ACHN (cell line): ENCODE measurements around the gene FADD.

Experiments
- DNase-seq: peaks from one replicate; pipeline ENCODE4 v3.0.0-alpha.2; 2015
- in situ Hi-C: cut with HindIII; loops from 2 replicates; pipeline ENCODE4 v1.10.0; 2017; ENCODE audit warnings: low sequenced_read_pairs, low pct_ligation_motif_present, low pct_unique_long_range_greater_than_20kb

The FADD gene

GRCh38 chr11:70220920-70221319 lies 17.8 kb downstream of the FADD start:
- in situ Hi-C loops: no loop called here
- DNase-seq: no peak

- no peak for DNase-seq
- in situ Hi-C loops: no loop called here
Observed at GRCh38 chr11:70225681-70226177, 22.6 kb downstream of the FADD start.

GRCh38 chr11:70226183-70226582 lies 23.1 kb downstream of the FADD start:
- DNase-seq: no peak
- in situ Hi-C loops: no loop called here

GRCh38 chr11:70226967-70227366 lies 23.9 kb downstream of the FADD start:
- in situ Hi-C loops: no loop called here
- DNase-seq: no peak

GRCh38 chr11:70229737-70230136 lies 26.6 kb downstream of the FADD start:
- no peak for DNase-seq
- in situ Hi-C loops: no loop called here

GRCh38 chr11:70230151-70230839 lies 27.2 kb downstream of the FADD start:
- in situ Hi-C loops: no loop called here
- no peak for DNase-seq

GRCh38 chr11:70230840-70231710 lies 28.0 kb downstream of the FADD start:
- in situ Hi-C loops: no loop called here
- no peak for DNase-seq

- in situ Hi-C loops: no loop called here
- no peak for DNase-seq
Observed at GRCh38 chr11:70233034-70233433, 29.9 kb downstream of the FADD start.

- peak; percentile 84 for DNase-seq
Observed at GRCh38 chr11:70233511-70233934, 30.4 kb downstream of the FADD start.

GRCh38 chr11:70233962-70234361 lies 30.9 kb downstream of the FADD start:
- in situ Hi-C loops: no loop called here
- DNase-seq: no peak

More at GRCh38 chr11:70233511-70233934, 30.4 kb downstream of the FADD start:
- in situ Hi-C loops: no loop called here

- in situ Hi-C loops: no loop called here
- DNase-seq: no peak
Observed at GRCh38 chr11:70240337-70240736, 37.2 kb downstream of the FADD start.

- DNase-seq: no peak
- in situ Hi-C loops: no loop called here
Observed at GRCh38 chr11:70241709-70242108, 38.6 kb downstream of the FADD start.

GRCh38 chr11:70242885-70243284 lies 39.8 kb downstream of the FADD start:
- in situ Hi-C loops: no loop called here
- DNase-seq: no peak

- in situ Hi-C loops: no loop called here
- DNase-seq: no peak
Observed at GRCh38 chr11:70243912-70244652, 41.0 kb downstream of the FADD start.

- in situ Hi-C loops: no loop called here
- DNase-seq: no peak
Observed at GRCh38 chr11:70244698-70245097, 41.6 kb downstream of the FADD start.

GRCh38 chr11:70246196-70246595 lies 43.1 kb downstream of the FADD start:
- in situ Hi-C loops: no loop called here

GRCh38 chr11:70247042-70247709 lies 44.1 kb downstream of the FADD start:
- in situ Hi-C loops: no loop called here
- no peak for DNase-seq

More at GRCh38 chr11:70246196-70246595, 43.1 kb downstream of the FADD start:
- no peak for DNase-seq

- in situ Hi-C loops: no loop called here
- no peak for DNase-seq
Observed at GRCh38 chr11:70247710-70248072, 44.6 kb downstream of the FADD start.
